Measurements from ENCODE around the gene EEF1A1.

EEF1A1 gene

DNA sequence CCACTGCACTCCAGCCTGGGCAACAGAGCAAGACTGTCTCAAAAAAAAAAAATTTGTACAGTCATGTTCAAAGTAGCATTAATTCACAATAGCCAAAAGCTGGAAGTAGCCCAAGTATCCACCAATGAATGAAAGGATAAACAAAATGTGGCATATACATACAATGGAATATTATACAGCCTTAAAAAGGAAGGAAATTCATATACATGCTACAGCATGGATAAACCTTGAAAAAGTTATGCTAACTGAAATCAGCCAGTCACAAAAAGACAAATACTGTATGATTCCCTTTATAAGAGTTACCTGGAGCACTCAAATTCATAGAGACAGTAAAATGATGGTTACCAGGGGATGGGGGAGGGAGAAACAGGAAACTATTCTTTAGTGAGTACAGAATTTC, 15.7 kb downstream of the EEF1A1 start:
- no peak for DNase-seq (ENCODE audit: low spot score)

DNA sequence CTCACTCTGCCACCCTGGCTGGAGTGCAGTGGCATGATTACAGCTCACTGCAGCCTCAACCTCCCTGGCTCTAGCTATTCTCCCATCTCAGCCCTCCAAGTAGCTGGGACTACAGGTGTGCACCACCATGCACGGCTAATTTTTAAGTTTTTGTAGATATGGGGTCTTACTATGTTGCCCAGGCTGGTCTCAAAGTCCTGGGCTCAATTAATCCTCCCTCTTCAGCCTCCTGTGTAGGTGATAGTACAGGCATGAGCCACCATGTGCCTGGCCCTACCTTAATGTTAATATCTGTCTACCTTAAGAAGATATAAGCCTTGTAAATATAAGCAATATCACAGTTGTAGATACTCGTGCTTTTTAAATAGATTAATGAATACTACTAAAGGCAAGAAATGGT, 16.7 kb downstream of the EEF1A1 start:
- DNase-seq (ENCODE audit: low spot score) = no peak

GRCh38 chr6:73503027-73503772, 17.6 kb downstream of the EEF1A1 start:
- DNase-seq (ENCODE audit: low spot score) = no peak

DNA sequence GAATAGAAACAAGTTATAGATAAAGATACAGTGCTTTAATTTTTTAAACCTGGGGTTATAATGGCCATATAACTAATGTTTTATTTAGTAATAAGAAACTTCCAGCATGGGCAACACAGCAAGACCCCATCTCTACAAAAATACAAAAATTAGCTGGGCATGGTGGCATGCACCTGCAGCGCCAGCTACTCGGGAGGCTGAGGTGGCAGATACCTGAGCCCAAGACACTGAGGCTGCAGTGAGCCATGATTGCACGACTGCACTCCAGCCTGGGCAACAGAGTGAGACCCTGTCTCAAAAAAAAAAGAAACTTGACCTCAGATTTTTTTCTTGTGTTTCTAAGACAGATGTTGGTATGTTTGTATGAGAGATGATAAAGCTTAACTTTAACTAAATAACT, 22.9 kb downstream of the EEF1A1 start:
- DNase-seq (ENCODE audit: low spot score) = no peak

GRCh38 chr6:73491377-73491776, 29.5 kb downstream of the EEF1A1 start:
- DNase-seq (ENCODE audit: low spot score) = no peak

- DNase-seq (ENCODE audit: low spot score) = no peak
These were observed 33.4 kb downstream of the EEF1A1 start for GRCh38 chr6:73487473-73487872.

GRCh38 chr6:73484438-73484837, 36.4 kb downstream of the EEF1A1 start:
- DNase-seq (ENCODE audit: low spot score) = no peak

DNA sequence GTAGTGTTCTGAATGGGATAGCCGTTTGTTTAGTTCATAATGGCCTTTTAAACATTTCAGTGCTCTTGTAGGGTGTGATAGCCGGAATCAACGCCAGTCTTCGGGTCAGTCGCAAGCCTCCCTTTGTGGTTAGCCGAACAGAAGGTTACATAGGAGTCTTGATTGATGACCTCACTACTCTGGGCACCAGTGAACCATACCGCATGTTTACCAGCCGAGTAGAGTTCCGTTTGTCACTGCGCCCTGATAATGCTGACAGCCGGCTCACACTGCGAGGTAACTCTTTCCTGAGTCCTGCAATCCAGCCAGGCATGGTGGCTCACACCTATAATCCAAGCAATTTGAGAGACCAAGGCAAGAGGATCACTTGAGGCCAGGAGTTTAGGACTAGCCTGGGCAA, 38.9 kb downstream of the EEF1A1 start:
- no peak for DNase-seq (ENCODE audit: low spot score)

DNA sequence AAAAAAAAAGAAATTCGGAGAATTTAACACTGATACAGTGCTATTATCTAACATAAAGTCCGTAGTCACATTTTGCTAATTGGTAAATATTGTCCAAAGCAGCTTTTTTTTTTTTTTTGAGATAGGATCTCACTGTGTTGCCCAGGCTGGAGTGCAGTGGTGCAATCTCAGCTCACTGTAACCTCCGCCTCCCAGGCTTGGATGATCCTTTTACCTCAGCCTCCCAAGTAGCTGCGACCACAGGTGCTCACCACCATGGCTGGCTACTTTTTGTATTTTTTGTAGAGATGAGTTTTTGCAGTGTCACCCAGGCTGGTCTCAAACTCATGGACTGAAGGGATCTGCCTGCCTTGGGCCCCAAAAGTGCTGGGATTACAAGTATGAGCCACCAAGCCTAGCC, 43.4 kb downstream of the EEF1A1 start:
- no peak for DNase-seq (ENCODE audit: low spot score)

DNA sequence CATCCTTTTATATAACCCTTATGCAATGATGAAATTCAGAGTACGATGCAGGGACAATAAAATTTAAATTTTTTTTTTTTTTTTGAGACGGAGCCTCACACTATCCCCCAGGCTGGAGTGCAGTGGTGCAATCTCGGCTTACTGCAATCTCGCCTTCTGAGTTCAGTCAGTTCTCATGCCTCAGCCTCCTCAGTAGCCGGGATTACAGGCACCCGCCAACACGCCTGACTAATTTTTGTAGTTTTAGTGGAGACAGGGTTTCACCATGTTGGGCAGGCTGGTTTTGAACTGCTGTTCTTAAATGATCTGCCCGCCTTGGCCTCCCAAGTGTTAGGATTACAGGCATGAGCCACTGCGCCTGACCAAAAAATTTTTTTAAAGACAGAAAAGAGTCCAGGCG, 44.1 kb downstream of the EEF1A1 start:
- no peak for DNase-seq (ENCODE audit: low spot score)

DNA sequence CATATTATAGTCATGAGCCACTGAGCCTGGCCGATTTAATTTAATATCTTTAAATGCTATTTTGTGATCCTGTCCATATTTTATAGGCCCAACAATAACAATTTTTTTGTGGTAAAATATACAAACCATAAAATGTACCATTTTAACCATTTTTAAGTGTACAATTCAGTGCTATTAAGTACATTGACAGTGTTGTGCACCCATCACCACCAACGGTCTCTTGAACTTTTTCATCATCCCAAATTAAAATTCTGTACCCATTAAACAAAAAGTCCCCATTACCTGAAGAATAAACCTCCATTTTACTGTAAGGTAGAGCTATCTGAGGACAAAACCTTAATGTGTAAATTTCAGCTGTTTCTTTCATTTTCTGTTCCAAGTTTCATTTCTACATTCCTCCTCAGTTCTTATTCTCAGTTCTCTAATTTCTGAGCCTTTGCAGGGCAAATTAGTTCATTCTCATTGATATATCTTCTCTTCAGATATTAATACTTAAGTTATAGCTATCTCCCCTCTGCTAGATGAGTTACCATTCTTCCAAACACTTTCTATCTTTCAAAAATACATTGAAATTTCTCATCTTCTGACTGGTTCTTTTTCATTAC, 49.0 kb downstream of the EEF1A1 start:
- no peak for DNase-seq (ENCODE audit: low spot score)
